ENCODE results near the gene C9orf78.

The C9orf78 gene

GRCh38 chr9:129845373-129845772, 10.3 kb upstream of the C9orf78 start:
- DNase-seq (ENCODE audit: low read depth) = no peak

- no peak for DNase-seq (ENCODE audit: low read depth)
These were observed 6.0 kb upstream of the C9orf78 start for GRCh38 chr9:129841071-129841470.

- DNase-seq (ENCODE audit: low read depth) = no peak
These were observed 5.0 kb upstream of the C9orf78 start for GRCh38 chr9:129840034-129840433.

- DNase-seq (ENCODE audit: low read depth) = peak; percentile 10
These were observed 4.4 kb upstream of the C9orf78 start for GRCh38 chr9:129839324-129840023.

GRCh38 chr9:129838707-129839259, 3.7 kb upstream of the C9orf78 start:
- peak; percentile 98 for DNase-seq (ENCODE audit: low read depth)

GRCh38 chr9:129836311-129837007, 1.4 kb upstream of the C9orf78 start:
- no peak for DNase-seq (ENCODE audit: low read depth)

- DNase-seq (ENCODE audit: low read depth) = no peak
These were observed 767 bp upstream of the C9orf78 start for GRCh38 chr9:129835860-129836223.

GRCh38 chr9:129834489-129835127, 467 bp downstream of the C9orf78 start:
- no peak for DNase-seq (ENCODE audit: low read depth)

GRCh38 chr9:129832982-129833381, 2.1 kb downstream of the C9orf78 start:
- DNase-seq (ENCODE audit: low read depth) = no peak

- no peak for DNase-seq (ENCODE audit: low read depth)
These were observed 6.1 kb downstream of the C9orf78 start for GRCh38 chr9:129828969-129829368.

GRCh38 chr9:129828051-129828450, 7.0 kb downstream of the C9orf78 start:
- DNase-seq (ENCODE audit: low read depth) = no peak

- DNase-seq (ENCODE audit: low read depth) = no peak
These were observed 8.3 kb downstream of the C9orf78 start for GRCh38 chr9:129826759-129827158.

GRCh38 chr9:129826344-129826743, 8.7 kb downstream of the C9orf78 start:
- DNase-seq (ENCODE audit: low read depth) = no peak

GRCh38 chr9:129823935-129824601, 11.0 kb downstream of the C9orf78 start, which contains the start of gene TOR1A:
TOR1A (minus strand) TSS chr9:129824136; CDS start chr9:129824085, 51 bp downstream.
- DNase-seq (ENCODE audit: low read depth) = peak; percentile 95

GRCh38 chr9:129823542-129823934, 11.5 kb downstream of the C9orf78 start:
- DNase-seq (ENCODE audit: low read depth) = no peak

GRCh38 chr9:129822898-129823541, 12.1 kb downstream of the C9orf78 start:
- DNase-seq (ENCODE audit: low read depth) = peak; percentile 50

GRCh38 chr9:129816501-129817435, 18.3 kb downstream of the C9orf78 start:
- no peak for DNase-seq (ENCODE audit: low read depth)

GRCh38 chr9:129815278-129815677, 19.8 kb downstream of the C9orf78 start:
- no peak for DNase-seq (ENCODE audit: low read depth)

- no peak for DNase-seq (ENCODE audit: low read depth)
These were observed 20.4 kb downstream of the C9orf78 start for GRCh38 chr9:129814432-129815223.

- DNase-seq (ENCODE audit: low read depth) = no peak
These were observed 21.4 kb downstream of the C9orf78 start for GRCh38 chr9:129813661-129814060.
